Measurements from ENCODE around the gene CDH24.

- TF ChIP-seq CTCF (IDR thresholded peaks at IDR 0.05), result no peak
- no peak for TF ChIP-seq TCF7L2 (IDR thresholded peaks at IDR 0.05; ENCODE audit: low read depth, low read length)
- TF ChIP-seq POLR2AphosphoS5 (IDR thresholded peaks at IDR 0.05; ENCODE audit: low read depth, low read length), result no peak
- no peak for TF ChIP-seq SIN3A (IDR thresholded peaks at IDR 0.05; ENCODE audit: borderline replicate concordance, insufficient read depth, low read depth, low read length)
- no peak for TF ChIP-seq REST (IDR thresholded peaks at IDR 0.05; ENCODE audit: insufficient read depth in 1 of 2, low read depth in 2 of 2, low read length in 1 of 2)
Measured at GRCh38 chr14:23102801-23103200, 45.5 kb upstream of the CDH24 start.
